Activated CD8-positive, alpha-beta memory T cell treated with anti-CD3 and anti-CD28 coated beads, Interleukin-2, amount 10 ng/mL, durations not matched to agents 7 days and 5 days (primary cell): ENCODE results near the gene USP11. TPM values are rescaled to one million over a fixed set of nuclear protein-coding genes. Genes with fewer than 3 reads are reported as not detected.

Source experiments
- total RNA-seq, 2 experiments: library from RNA; stranded (reverse); gene quantifications; one replicate each; pipeline ENCODE4 v1.2.3, GENCODE V29; 2021

Gene USP11
- total RNA-seq, 2 experiments from 2014 or later = 54.8 to 72.7 TPM

Other genes with a start within 250 kb of the USP11 start
- not detected for gene RGN, start 154.6 kb upstream of the USP11 start, total RNA-seq
- gene NDUFB11, start 88.3 kb upstream of the USP11 start, total RNA-seq = 10 to 100 TPM; 82.7 to 97.6 TPM
- gene RBM10, start 87.8 kb upstream of the USP11 start, total RNA-seq = 10 to 100 TPM; 64.9 to 65.6 TPM
- gene UBA1, start 39.2 kb upstream of the USP11 start, total RNA-seq = 100 to 1,000 TPM; 177 to 204 TPM
- gene CDK16, start 14.3 kb upstream of the USP11 start, total RNA-seq = 10 to 100 TPM; 61.4 to 80.6 TPM
- under 1 TPM; 0.19 to 0.23 TPM for gene ZNF157, start 137.6 kb downstream of the USP11 start, total RNA-seq